IMR-90 (cell line): ENCODE results near the gene GFER.

Source experiments
- CTCF ChIP-seq: conservative IDR thresholded peaks from 2 replicates; pipeline ENCODE4 v1.5.1; 2012; ENCODE audit warnings: mild to moderate bottlenecking, low read depth, low read length, improper control_type of control experiment
- MAFK ChIP-seq: IDR thresholded peaks from 2 replicates; pipeline ENCODE4 v1.6.1; 2012; ENCODE audit warnings: low read depth, low read length, improper control_type of control experiment
- POLR2A ChIP-seq: IDR thresholded peaks from 2 replicates; pipeline ENCODE4 v1.6.1; 2012; ENCODE audit warnings: mild to moderate bottlenecking, low read depth, low read length
- RCOR1 ChIP-seq: IDR thresholded peaks from 2 replicates; pipeline ENCODE4 v1.6.1; 2012; ENCODE audit warnings: mild to moderate bottlenecking, low read length, improper control_type of control experiment; ENCODE audit not compliant: insufficient replicate concordance

- TF ChIP-seq CTCF (no peak), POLR2A (no peak), MAFK (no peak), RCOR1 (no peak)
These were observed 17.5 kb upstream of the GFER start, which contains the start of gene RNF151 for GRCh38 chr16:1966460-1966859.
